BJ (cell line): ENCODE data around the gene TXNRD2. TPM values are rescaled to one million over a fixed set of nuclear protein-coding genes. Genes with fewer than 3 reads are reported as not detected.

Experiments used
- CTCF ChIA-PET: fragments of 350-600 bp; formaldehyde crosslinking; extraction: SDS; loops from one replicate; lab custom pipeline; 2021; ENCODE audit warnings: antibody characterized with exemption, inconsistent platforms; lab: Yijun Ruan, JAX
- POLR2A ChIA-PET: fragments of 300-600 bp; sonication (Branson Sonifier 250); formaldehyde crosslinking; extraction: SDS; loops from one replicate; lab custom pipeline; 2021; ENCODE audit warnings: antibody characterized with exemption; lab: Charles Lee
- DNase-seq: peaks from one replicate; pipeline ENCODE4 v3.0.0-alpha.2; 2011; ENCODE audit warnings: low read depth
- H3K27me3 ChIP-seq: 2 replicates; pipeline ENCODE4 v1.6.0; 2011; ENCODE audit warnings: low read length; ENCODE audit not compliant: control insufficient read depth, insufficient read depth
- H3K36me3 ChIP-seq: 2 replicates; pipeline ENCODE4 v1.5.1; 2011; ENCODE audit warnings: low read length; ENCODE audit not compliant: control insufficient read depth, insufficient read depth
- H3K4me3 ChIP-seq: 2 replicates; pipeline ENCODE4 v1.5.1; 2011; ENCODE audit warnings: low read depth, mild to moderate bottlenecking, control low read depth, low read length
- polyA plus RNA-seq: library from polyadenylated mRNA; depleted of rRNA; stranded (reverse); fragments of >200 nt; gene quantifications from 2 replicates; pipeline ENCODE4 v1.2.3, GENCODE V29; 2011
- TF ChIP-seq, protein P1 (sequence below): IDR thresholded peaks from 2 replicates; pipeline ENCODE4 v1.5.1; 2011; ENCODE audit warnings: low read depth, mild to moderate bottlenecking, control low read depth, inconsistent platforms, low read length, moderate library complexity; ENCODE audit not compliant: insufficient read depth

TXNRD2 gene
- polyA plus RNA-seq, 1 experiment: 28.5 TPM

DNA sequence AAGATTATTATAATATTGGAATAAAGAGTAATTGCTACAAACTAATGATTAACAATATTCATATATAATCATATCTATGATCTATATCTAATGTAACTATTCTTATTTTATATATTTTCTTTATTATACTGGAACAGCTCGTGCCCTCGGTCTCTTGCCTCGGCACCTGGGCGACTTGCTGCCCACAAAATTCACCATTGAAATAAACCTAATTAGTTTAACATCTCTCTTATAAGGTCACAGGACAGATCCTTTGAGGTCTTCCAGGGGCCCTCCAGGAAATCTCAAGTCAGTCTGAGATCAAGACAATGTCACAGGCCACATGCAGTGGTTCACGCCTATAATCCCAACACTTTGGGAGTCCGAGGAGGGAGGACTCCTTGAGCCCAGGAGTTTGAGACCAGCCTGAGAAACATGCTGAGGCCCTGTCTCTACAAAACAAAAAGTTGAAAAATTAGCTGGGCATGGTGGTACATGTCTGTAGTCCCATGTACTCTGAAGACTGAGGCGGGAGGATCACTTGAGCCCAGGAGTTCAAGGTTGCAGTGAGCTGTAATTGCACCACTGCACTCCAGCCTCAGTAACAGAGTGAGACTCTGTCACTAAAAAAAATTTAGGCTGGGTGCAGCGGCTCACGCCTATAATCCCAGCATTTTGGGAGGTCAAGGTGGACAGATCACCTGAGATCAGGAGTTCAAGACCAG is 6.6 kb upstream of the TXNRD2 start:
- TF ChIP-seq, protein P1, sequence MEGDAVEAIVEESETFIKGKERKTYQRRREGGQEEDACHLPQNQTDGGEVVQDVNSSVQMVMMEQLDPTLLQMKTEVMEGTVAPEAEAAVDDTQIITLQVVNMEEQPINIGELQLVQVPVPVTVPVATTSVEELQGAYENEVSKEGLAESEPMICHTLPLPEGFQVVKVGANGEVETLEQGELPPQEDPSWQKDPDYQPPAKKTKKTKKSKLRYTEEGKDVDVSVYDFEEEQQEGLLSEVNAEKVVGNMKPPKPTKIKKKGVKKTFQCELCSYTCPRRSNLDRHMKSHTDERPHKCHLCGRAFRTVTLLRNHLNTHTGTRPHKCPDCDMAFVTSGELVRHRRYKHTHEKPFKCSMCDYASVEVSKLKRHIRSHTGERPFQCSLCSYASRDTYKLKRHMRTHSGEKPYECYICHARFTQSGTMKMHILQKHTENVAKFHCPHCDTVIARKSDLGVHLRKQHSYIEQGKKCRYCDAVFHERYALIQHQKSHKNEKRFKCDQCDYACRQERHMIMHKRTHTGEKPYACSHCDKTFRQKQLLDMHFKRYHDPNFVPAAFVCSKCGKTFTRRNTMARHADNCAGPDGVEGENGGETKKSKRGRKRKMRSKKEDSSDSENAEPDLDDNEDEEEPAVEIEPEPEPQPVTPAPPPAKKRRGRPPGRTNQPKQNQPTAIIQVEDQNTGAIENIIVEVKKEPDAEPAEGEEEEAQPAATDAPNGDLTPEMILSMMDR: no peak
- no peak overlapping the region for H3K4me3 ChIP-seq
- ChIA-PET POLR2A (no interaction called here), CTCF (interaction anchor here (0.6 to 2.6 kb wide), 15 partner anchors 9 to 268 kb away, joined by 3 to 10 read pairs (median 4); no protein-coding TSS in a partner anchor)
- peaks cover 4% of the 10 kb centered on the region; the same call in 1 of the 2 replicates for H3K36me3 ChIP-seq
- H3K27me3 ChIP-seq: no peaks in the 10 kb centered on the region
- DNase-seq: no peak

DNA sequence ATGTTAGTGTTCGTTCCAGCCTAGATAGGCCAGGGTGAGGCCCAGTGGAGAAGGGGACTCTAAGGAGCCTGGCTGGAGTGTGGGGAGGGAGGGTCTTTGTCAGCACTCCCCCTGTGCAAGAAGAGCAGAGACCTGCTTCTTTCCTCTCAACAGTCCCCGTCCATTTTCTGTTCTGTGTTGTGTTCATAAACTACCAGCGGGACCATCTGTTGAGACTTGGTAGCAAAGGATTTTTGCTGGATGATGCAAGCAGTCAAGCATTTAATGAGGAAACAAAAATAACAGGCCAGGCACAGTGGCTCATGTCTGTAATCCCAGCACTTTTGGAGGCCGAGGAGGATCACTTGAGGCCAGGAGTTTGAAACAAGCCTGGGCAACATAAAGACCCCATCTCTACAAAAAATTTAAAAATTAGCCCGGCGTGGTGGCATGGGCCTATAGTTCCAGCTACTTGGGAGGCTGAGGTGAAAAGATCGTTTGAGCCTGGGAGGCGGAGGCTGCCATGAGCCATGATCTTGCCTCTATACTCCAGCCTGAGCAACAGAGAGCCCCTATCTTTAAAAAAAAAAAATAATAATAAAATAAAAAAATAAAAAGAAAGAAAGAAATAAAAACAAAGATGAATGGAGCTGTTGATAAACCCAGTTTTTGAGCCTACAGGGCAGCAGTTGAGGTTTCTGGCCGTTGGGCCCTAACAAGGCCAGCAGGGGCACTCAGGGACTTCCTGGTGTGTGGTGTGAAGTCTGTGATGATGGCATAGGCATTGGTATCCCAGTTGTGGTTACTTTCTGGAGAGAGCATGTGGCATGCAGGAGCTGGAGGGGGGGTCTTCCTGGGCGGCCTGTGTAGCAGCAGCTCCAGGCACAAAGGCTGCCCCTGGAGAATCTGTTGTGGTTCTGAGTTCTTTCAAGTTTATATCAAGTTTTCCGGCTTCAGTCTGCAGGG is 1.7 kb upstream of the TXNRD2 start:
- peak; percentile 78 for DNase-seq
- Histone ChIP-seq H3K4me3 (peak overlapping the region; percentile 52), H3K36me3 (no peaks in the 10 kb centered on the region), H3K27me3 (no peaks in the 10 kb centered on the region)
- ChIA-PET POLR2A (no interaction called here), CTCF (interaction anchor here (0.8 to 2.2 kb wide), 5 partner anchors 14 to 213 kb away, joined by 3 to 13 read pairs (median 4); no protein-coding TSS in a partner anchor)
- TF ChIP-seq, protein P1: peak; percentile 35

DNA sequence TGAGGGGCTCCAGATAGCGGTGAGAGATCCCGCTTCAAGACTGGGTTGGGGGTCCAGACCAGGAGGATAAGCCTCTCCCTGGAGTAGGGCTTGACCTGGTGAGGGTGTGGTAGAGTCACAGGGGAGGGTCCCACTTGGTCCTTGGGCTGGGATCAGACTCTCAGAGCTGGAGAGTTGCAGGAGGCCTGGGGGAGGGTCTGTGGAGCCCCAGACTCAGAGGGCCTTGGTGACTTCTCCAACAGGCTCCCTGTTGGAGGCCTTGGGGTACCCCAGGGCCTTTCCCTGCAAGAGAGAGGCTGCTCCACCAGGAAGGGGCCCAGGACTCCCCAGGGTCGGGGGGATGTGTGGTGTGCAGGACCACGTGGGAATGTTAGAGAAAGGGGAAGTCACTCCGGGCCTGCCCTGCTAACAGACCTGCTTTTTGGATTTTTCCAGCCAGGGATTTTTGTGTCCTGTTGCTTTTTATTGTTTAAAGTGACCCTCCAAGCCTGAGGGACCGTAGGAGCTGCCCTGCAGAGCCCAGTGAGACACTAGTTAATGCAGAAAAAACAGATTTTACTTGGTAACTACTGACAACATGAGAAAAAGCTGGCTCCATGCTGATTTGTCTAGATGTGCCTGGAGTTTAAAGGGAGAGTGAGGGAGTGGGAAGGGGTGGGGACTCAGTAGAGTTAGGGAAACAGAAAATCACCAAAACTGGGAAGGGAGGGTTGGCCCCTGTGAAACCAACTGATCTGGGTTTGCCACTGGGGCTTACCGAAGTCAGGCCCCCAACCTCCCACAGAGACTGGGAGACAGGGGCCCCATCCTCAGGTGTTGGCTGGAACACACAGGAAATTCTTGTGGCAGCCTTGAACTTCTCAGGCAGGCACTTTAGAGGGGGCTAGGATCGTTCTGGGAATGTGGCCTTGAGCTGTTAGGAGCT is 801 bp upstream of the TXNRD2 start:
- Histone ChIP-seq H3K36me3 (no peaks in the 10 kb centered on the region), H3K27me3 (no peaks in the 10 kb centered on the region), H3K4me3 (peak overlapping the region; percentile 52)
- DNase-seq: no peak
- TF ChIP-seq, protein P1: no peak
- ChIA-PET POLR2A (no interaction called here), CTCF (interaction anchor here (0.5 to 2.3 kb wide), 5 partner anchors 12 to 1020 kb away, joined by 3 to 13 read pairs (median 4); no protein-coding TSS in a partner anchor)

DNA sequence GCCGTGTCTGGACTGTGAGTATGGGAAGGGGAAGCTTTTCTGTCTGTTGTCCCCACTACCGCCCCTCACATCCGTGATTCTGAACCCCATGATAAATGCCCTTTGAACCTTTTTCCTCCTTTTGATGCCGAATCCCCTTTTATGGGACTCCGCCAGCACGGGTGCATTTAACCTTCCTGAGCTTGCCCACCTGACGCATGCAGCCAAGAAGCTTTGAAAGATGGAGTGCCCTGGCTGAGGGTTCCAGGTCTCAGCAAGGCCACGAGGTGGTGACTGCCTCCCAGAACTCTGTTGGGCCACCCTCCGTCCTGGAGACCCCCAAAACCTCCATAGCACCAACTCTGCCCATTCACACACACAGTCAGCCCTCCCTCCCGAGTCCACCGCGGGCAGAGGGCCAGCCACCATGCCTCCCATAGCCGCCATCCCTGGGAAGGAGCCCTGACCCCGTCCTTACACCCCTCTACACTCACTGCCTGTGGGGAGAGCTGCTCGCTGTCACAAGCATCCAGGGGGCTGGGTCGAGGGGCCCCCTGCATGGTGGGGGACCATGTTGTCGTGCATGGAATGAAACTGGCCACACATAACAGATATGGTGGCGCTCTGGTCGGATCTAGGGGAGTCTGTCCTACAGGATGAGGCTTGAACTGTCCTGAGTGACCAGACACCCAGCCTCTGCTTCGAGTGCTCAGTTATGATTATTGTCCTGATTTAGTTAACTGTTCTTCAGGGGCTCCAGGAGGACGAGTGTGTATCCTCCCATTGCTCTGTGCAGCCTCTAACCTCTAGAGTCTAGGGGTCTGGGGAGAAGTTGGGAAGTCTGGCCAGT is 868 bp downstream of the TXNRD2 start:
- peaks cover 1% of the 10 kb centered on the region; the same call in 1 of the 2 replicates for H3K36me3 ChIP-seq
- no peak for DNase-seq
- H3K27me3 ChIP-seq: no peaks in the 10 kb centered on the region
- POLR2A ChIA-PET: interaction anchor here (0.6 kb wide), 1 partner anchor 22 kb away, joined by 8 read pairs; no protein-coding TSS in a partner anchor
- CTCF ChIA-PET: interaction anchor here (0.7 to 2.3 kb wide), 3 partner anchors 10 to 210 kb away, joined by 3 to 8 read pairs (median 3); no protein-coding TSS in a partner anchor
- peak overlapping the region; percentile 52 for H3K4me3 ChIP-seq
- TF ChIP-seq, protein P1: no peak
